HG02870 (cell line): Measurements from ENCODE around the gene PHLPP1.
A peak's percentile ranks its signal among the peaks of the same experiment; 100 is the strongest.

Experiments
- ATAC-seq: cut with Tn5 transposase; IDR thresholded peaks from one replicate; pipeline ENCODE4 v1.9.1; 2021; ENCODE audit warnings: mild to moderate bottlenecking, moderate library complexity; ENCODE audit not compliant: unreplicated experiment

The PHLPP1 gene

DNA sequence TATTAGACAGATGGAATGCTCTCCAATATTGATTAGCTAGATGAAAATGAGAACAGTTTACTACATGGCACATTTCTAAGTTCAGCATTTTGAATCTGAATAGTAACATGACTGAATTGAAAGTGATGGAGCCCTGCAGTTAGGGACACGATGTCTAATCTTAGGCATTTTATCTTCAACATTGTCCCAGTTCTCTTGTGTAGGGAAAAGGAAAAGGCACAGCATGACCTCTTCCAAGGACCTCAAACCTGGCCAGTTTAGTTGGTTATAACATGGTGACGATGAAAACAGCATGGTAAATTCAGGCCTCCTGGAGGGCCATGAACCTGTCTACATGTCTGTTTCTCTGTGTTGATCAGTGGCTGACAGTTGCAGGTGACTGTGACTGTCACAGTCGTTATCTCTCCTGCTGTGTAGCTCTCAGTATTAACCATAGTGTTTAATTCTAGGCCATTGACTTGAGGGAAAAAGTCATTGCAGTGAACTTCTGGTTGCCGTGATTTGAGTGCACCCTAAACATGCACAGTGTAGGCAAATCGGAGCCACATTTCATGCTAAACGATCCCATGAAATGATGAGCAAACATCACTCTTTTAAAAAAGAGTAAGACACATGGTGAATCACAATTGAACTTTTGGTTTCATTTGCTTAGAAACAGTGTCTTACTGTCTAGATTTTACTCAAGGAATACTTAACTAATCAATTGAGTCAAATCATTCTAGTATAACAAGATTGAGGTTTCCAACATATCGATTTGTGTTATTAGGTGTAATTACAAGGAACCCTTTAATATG is 129.7 kb downstream of the PHLPP1 start:
- ATAC-seq, result peak; percentile 57

DNA sequence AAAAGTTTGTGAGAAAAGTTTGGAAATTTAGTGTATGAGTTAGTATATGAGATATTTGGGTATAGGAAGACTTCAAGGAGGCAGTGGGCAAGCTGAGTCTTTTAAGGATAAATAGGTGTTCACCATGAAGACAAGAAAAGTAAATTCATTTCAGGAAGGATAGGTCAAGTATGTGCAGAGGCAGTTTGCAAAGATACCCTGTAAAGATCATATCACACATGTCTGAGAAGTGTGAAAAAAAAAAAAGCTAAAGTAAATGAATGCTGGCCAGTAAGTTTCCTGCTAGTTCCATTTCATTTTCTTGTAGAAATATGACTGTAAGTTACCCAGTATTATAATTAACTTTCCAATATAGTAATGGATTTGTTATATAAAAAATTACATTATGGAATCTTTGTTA is 131.0 kb downstream of the PHLPP1 start:
- no peak for ATAC-seq

DNA sequence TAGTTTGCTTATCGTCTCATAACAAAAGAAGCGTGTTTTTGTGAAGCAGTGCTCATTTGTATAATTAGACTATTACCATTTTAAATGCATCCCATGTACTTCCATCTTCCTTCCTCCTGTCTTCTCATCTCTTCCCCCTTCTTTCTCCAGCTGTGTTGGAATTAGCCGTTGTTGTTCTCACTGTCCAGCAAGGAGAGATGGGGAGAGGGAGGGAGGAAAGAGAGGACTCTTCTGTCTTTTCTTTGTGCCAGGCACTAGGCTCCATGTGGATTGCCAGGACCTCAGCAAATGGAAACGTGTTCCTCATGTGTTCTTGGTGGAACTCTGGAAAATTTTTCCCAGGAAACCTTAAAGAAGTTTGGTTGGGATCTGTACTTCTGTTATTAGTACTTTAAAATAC is 131.7 kb downstream of the PHLPP1 start:
- no peak for ATAC-seq

DNA sequence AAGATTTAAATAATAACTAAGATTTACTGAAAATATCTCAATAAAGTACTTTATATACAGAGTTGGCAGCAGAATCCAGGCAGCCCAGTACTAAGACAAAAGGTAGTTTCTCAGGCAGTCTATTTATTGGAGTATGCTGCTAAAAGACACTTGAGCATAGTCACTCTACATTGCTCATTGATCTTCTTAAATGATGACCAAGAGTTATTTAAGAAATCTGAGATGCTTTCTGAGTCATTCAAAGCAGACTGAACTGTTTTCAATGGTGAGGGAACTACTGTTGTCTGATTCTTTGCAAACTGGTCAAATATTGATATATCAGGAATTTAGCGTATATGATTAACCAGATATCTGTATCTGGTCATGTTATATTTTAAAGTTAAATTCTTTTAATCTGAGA is 133.6 kb downstream of the PHLPP1 start:
- ATAC-seq, result no peak

DNA sequence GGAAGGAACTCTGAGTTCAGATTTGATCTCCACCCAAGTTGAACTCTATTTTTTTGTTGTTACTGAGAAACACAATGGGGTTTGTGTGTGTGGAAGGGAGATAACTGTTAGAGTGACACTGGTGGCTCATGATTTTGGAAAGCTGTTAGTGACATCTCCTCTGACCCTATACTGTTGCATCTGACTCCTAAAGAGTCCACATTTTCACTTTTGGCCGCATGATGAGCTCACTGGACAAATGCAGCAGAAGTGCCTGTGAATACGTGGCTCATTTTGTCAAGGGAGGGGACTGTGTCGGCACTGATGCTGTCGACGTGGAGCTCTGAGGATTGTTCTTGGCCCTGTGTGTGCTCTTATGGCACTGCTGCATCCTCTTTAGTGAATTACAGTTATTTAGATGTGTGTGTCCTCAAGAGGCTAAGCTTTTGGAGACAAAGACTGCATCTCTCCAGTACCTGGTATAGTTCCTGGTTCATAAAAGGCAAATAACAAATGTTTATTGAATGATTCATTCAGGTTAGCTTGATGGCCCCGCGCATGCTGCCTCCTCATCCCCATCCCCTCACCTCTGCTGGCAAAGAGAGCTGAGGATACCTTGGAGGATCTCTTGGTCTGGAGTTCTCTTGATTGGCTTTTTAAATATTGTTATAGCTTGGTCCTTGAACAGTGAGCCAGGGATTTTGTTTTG is 135.4 kb downstream of the PHLPP1 start:
- ATAC-seq, result no peak

DNA sequence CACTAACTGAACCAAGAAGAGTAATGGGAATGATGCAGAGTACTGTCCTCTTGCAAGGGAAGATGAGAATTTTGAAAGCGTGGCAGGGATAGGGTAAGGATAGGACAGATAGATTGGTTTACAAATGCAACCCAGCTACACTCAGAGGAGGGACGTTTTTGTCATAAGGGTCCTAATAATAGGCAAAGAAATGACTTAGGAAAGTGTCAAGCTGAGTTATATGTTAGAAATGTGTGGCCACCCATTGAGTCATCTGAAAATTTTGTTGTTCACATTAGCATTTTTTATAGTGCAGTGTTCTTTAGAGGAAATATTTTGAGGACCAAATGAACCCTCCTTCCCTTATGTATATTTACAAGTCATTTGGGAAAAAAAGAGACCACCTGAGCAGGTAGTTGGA is 137.5 kb downstream of the PHLPP1 start:
- no peak for ATAC-seq

DNA sequence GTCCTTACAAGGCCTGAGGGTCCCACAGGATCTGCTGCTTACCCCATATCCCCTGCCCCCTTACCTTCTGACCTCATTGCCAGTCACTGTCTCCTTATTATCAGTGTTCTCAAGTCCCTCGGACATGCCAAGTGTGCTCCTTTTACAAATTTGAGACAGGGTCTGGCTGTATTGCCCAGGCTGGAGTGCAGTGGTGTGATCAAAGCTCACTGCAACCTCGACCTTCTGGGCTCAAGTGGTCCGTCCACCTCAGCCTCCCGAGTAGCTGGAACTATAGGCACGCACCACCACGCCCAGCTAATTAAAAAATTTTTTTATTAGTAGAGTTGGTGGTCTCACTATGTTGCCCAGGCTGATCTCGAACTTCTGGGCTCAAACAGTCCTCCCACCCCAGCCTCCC is 141.0 kb downstream of the PHLPP1 start:
- no peak for ATAC-seq

DNA sequence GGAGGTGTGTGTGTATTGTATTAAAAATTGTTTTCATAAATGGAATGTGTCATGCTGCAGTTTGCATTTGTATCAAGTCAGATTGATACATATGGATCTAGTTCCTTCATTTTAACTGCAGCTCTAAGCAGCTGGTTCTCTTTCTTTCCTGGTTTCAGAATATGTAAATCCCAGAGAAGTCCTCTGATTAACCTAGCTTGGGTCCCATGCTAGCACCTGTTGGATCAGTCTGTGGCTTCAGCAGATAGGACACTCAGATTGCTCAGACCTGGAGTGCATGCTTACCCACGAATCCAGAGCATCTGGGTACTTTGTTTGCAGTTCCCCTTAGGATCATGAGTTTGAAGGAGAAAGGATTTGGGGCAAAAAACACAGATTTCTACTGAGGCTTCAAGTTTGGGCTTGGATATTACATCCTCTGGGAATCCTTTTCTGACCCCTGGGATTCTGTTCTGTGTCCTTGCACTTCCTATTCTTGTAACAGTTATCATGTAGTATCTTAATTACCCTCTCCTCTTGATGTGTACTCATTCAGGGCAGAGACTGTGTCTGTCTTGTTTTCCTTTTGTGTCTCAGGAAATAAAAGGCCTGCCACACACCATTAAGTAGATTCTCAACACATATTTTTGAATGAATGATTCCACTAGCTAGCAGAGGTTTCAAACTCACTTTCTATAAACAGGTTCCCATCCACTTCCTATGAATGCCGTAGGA is 142.1 kb downstream of the PHLPP1 start:
- no peak for ATAC-seq

DNA sequence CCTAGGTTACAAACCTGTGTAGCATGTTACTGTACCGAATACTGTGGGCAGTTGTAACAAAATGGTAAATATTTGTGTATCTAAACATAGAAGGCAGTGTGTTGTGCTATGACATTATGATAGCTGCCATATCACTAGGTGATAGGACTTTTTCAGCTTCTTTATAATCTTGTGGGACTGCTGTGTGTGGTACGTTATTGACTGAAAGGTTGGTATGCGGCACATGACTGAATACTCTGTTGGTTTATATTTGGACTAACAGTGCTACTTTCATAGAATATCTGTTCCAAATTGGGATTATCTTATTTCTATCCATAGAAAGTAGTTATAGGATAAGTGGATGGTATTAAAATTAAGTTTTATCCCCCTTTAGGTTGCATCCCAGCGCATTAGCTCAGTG is 144.7 kb downstream of the PHLPP1 start:
- no peak for ATAC-seq

DNA sequence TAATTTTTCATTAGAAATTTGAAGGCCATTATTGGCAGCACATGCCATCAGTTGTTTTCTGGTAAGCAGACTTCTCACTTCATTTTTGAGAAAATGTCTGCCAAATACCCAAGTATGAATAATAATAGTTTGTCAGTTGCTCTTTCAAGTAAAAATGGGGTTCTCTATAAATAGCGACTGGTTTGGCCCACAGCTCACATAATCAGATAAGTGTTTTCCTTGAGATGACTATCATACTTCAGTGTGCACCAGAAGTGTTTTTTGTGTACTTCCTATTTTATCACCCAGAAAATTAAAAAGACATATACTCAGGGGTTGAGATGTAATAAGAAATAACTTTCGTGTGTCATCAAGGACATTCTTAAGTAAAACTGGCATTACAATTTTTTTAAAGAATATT is 147.1 kb downstream of the PHLPP1 start:
- no peak for ATAC-seq

DNA sequence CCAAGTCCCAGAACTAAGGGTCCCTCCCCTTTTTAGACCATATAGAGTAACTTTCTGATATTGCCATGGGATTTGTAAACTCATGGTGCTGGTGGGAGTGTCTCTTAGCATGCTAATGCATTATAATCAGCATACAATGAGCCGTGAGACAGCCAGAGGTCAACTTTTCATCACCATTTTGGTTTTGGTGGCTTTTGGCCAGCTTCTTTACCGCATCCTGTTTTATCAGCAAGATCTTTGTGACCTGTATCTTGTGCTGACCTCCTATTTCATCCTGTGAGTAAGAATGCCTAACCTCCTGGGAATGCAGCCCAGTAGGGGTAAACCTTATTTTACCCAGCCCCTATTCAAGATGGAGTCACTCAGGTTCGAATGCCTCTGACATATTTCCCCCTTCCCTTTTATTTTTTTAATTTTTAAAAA is 148.2 kb downstream of the PHLPP1 start:
- ATAC-seq, result no peak

DNA sequence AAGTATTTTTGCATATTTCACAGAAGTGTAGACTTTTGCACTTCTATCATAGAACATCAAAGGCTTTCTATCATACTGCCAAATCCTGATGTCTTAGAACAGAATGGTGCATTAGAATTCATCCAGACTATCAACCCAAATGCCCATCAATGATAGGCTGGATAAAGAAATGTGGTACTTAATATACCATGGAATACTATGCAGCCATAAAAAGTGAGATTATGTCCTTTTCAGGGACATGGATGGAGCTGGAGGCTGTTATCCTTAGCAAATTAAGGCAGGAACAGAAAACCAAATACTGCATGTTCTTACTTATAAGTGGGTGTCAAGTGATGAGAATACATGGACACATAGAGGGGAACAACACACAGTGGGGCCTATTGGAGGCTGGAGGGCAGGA is 150.2 kb downstream of the PHLPP1 start:
- no peak for ATAC-seq

DNA sequence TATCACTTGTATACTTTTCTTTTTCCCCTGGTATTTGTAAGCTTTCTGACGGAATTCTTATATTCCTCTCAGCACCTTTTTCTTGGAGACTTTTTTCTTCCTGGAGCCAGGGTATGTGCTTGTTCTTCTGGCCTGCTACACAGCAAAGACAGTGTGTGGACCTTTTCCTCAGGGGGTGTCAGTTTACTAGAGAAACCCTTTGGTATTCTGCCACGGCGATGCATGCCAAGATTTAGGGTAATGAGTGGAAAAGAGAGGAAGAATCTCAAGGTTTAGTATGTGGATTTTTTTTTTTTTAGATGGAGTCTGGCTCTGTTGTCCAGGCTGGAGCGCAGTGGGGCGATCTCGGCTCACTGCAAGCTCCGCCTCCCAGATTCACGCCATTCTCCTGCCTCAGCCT is 152.2 kb downstream of the PHLPP1 start:
- no peak for ATAC-seq

DNA sequence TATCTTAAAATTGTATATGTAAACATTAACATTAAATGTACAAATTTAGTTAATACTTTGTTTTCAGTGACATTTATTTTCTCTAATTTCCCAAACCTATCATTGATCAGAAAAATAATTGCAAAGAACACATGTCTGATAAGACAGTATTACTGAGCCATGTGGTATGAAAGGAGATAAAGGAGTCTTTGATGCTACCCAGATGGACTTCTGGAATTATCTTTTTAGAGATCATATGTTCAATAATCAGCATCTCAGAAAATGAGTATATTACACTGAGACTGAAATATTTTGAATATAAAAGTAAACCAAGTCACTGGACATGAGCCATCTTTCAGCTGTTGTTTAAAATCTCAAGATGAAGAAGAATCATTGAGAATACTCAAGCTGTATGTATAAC is 153.3 kb downstream of the PHLPP1 start:
- ATAC-seq, result no peak

DNA sequence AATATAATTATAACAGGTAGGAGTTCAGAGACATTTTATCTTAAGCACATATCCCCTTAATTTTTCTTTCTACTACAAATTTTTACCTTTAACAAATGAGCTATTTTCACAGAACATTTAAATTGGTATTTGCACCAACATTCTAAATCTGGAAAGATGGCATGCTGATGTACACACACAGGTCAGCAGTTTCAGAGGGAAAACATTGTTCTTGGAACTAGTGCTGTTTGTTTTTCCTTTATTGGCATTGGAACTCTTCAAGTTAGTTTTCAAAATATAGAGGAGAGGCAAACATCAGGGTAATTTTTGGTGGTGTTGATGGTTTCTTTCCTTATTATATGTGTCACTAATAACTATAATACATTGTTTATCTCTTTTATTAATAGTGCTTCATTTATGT is 155.3 kb downstream of the PHLPP1 start:
- ATAC-seq, result no peak

DNA sequence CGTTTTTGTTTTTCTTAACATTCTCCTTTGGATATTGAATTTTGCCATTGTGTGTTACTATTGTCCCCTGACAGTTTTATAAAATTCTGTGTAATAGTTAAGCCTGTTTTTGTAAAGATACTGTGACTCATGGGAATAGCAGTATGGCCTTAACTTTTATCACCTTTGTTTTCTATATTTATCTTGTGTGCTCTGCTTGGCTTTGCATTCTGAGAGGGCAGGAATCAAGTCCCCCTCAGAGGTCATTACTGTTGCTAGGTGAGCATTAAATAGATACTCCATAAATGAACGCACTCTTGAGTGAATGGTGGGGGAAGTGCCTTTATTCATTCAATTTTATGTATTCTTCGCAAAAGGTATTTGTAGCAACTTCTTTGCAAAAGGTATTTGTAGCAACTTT is 160.0 kb downstream of the PHLPP1 start:
- ATAC-seq, result no peak

DNA sequence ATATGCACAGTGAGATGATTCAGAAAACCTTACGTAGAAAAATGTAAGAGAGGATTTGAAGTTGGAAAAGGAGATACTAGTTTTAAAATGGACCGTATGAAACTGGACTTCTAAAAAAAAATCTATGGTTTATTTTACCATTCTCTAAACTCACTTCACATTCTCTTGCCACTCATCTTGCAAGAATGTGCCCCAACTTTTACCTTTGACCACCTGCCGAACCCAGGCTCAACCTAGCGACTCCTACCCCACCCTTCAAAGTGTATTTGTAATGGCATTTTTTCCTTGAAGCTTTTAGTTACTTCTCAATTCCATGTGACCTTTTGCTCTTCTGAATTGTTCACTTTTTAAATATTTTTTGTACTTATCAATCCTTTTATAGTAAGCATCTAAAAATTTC is 160.8 kb downstream of the PHLPP1 start:
- no peak for ATAC-seq

DNA sequence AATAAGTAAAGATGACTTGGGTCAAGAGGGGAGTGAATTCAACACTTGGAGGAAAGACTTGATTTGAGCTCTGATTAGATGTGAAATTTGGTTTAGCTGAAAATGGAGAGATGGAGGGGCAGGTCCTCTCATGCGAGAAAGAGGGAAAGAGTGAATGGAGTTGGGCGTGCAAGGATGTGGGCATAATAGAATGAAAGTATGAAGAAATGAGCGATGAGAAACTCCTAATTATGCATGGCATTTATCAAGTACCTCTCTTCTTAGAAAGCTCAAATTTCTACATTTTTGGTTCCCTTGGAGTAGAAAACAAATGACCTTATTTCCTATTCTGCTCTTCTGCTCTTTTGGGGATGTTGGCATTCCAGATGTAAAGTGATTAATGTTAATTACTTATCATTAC is 161.5 kb downstream of the PHLPP1 start:
- ATAC-seq, result no peak

DNA sequence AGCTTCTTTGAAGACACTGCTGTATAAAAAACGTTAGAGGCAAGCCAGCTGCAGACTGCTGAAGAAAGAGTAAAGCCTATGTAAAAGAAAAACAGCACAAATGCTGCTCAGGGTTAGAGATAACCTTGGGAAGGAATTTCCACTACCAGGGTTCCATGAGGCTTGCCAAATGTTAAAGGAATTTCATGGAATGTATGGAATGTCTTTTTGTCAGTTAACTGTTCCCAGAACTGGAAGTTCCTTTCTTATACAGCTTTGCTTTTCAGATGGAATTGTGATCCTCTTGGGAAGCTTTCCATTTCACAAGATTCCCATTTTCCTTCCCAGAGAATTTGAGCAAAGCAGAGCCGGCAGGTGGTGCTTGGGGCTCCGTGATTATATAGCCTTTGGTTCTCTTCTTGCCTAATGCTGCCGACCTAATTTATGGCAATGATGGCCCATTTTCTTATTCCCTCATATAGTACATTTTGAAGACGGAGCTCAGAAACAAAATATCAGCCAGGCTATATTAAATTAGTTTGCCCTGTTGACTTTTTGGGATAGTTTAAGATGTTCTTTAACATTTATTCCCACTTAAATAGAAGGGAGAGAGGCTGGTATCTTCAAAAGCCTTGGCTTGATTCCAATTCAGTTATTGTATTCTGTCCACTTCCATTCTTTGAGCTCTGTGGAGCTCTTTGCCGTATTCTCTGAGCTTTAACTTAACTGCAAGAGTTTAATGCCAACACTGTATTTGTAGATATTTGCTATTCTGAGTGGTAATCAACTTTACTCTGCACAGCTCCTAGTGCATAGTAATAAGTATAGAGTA is 162.3 kb downstream of the PHLPP1 start:
- no peak for ATAC-seq

DNA sequence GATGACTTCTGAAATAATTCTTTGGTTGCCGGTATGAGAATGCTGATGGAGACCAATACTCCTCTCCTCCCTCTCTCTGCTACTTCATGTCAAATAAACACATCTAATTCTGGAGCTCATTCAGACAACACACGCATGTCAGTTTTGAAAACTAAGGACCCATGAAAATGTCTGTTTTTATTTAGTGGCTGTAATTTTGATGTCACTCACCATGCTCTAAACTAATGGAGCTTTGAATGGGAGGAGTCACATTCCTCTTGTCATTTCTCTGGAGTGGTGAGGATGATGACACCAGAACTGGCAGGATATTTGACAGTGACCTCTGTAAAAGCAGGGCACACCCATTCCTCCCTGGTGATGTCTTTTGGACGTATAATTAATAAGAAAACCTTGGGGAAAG is 163.0 kb downstream of the PHLPP1 start:
- no peak for ATAC-seq

DNA sequence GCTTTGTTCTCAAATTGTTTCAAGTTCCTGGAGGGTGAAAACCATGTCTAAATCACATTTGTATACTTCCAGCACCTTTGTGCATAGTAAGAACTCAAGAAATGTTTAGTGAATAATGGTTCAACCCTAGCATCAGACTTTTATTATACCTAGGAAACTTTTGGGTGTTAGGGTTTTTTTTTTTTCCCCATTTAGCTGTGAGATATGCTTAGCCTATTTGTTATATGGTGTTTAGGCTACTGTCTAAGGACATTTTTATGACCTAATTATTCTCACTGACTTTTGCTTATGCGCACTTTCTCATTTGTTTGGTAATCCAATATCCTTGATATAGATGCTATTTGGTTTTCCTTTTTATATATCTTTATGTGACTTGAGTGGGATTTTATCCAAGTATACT is 164.7 kb downstream of the PHLPP1 start:
- ATAC-seq, result no peak
